ENCODE results near the gene PIGH.

- TF ChIP-seq CTCF (IDR thresholded peaks at IDR 0.05) (no peak), POLR2A (IDR thresholded peaks at IDR 0.05) (no peak), EP300 (IDR thresholded peaks at IDR 0.05) (no peak)
Observed at GRCh38 chr14:67577181-67577808, 22.8 kb downstream of the PIGH start.
